Cardiac fibroblast (primary cell): Measurements from ENCODE around the gene DENND2C.
A peak's percentile ranks its signal among the peaks of the same experiment; 100 is the strongest.

Experiments used
- DNase-seq, 2 donors: peaks; one replicate each; pipeline versions ENCODE4 v3.0.0 to v3.0.0-alpha.2; 2010; ENCODE audit warnings: low read depth in 2 of 2
- H3K4me3 ChIP-seq, 2 donors: replicated peaks in 1 of 2; 1 replicate in 1 of 2; 2 replicates in 1 of 2; pipeline ENCODE4 v1.5.1; 2011; ENCODE audit warnings: low read depth in 2 of 2, low read length in 2 of 2, mild to moderate bottlenecking in 2 of 2, moderate library complexity in 1 of 2
- TF ChIP-seq, protein P1 (sequence below): IDR thresholded peaks from one replicate; pipeline ENCODE4 v1.5.1; 2011; ENCODE audit warnings: low read depth, mild to moderate bottlenecking, low read length, inconsistent platforms

The DENND2C gene

DNA sequence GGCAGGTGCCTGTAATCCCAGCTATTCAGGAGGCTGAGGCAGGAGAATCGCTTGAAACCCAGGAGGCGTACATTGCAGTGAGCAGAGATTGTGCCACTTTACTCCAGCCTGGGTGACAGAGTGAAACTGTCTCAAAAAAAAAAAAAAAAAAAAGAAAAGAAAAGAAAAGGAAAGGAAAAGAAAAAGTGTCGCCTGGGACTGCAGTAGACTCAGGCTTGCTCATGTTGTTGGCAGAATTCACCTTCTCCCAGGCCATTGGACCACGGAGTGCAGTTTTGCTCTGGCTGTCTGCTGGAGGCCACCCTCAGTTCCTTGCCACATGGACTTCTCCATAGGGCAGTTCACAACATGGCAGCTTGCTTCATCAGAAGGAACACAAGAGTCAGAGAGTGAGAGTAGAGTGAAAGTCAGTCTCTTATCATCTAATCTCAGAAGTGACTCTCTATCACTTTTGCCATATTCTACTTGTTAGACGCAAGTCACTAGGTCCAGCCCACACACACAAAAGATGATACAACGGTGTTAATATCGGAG, 117.7 kb downstream of the DENND2C start:
- TF ChIP-seq, protein P1, sequence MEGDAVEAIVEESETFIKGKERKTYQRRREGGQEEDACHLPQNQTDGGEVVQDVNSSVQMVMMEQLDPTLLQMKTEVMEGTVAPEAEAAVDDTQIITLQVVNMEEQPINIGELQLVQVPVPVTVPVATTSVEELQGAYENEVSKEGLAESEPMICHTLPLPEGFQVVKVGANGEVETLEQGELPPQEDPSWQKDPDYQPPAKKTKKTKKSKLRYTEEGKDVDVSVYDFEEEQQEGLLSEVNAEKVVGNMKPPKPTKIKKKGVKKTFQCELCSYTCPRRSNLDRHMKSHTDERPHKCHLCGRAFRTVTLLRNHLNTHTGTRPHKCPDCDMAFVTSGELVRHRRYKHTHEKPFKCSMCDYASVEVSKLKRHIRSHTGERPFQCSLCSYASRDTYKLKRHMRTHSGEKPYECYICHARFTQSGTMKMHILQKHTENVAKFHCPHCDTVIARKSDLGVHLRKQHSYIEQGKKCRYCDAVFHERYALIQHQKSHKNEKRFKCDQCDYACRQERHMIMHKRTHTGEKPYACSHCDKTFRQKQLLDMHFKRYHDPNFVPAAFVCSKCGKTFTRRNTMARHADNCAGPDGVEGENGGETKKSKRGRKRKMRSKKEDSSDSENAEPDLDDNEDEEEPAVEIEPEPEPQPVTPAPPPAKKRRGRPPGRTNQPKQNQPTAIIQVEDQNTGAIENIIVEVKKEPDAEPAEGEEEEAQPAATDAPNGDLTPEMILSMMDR, result no peak

DNA sequence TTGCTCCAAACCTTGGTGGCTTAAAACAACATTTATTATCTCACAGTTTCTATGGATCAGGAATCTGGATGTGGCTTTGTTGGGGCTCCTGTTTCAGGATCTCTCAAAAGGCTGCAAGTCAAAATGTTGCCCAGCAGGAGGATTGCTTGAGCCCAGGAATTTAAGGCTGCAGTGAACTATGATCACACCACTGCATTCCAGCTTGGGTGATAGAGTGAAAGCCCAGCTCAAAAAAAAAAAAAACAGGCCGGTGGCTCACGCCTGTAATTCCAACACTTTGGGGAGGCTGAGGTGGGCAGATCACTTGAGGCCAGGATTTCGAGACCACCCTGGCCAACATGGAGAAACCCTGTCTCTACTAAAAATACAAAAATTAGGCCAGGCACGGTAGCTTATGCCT, 118.4 kb downstream of the DENND2C start:
- H3K4me3 ChIP-seq, result no peak overlapping the region
- TF ChIP-seq, protein P1, result no peak
- DNase-seq, result peak in 1 of 2 donors; percentile 4

More for the DNA sequence above, 117.7 kb downstream of the DENND2C start:
- DNase-seq, result no peak
- no peak overlapping the region for H3K4me3 ChIP-seq

DNA sequence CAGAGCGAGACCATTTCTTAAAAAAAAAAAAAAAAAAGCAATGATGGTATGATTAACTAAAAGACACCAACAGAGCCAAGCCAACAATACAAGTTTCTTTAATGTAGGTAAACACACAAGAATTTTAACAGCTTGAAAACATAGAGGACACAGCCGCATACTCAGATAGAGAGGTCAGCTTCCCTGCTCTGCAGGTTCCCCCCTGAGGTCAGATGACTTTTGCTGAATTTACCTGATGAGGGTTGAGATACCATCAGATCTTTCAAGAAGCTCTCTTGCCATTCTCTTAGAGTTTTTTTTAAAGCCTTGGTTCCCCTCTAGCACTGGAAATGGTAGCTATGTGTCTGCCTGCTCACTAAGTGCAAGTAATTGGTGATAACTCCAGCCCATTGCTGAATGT, 119.5 kb downstream of the DENND2C start:
- H3K4me3 ChIP-seq, result no peak overlapping the region
- DNase-seq, result no peak
- TF ChIP-seq, protein P1, result no peak

DNA sequence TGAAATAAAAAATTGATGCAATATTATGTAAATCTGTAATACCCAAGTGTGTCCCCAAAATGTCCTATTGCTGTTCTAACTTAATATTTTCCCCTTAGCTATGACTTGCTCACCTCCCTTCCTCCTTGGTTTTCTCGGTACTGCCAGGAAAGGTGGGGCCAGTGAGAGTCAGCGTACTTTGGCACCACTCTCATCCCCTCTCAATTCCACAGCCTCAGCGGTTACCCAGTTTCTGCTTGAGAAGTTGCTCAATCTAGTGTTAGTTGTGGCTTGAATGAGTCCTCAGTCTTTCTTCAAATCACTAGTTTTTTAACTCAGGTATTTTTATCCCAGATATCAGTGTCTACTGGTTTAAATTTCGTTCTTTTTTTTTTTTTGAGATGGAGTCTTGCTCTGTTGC, 120.7 kb downstream of the DENND2C start:
- TF ChIP-seq, protein P1, result no peak
- no peak overlapping the region for H3K4me3 ChIP-seq
- peak; percentile 8 to 24 for DNase-seq

DNA sequence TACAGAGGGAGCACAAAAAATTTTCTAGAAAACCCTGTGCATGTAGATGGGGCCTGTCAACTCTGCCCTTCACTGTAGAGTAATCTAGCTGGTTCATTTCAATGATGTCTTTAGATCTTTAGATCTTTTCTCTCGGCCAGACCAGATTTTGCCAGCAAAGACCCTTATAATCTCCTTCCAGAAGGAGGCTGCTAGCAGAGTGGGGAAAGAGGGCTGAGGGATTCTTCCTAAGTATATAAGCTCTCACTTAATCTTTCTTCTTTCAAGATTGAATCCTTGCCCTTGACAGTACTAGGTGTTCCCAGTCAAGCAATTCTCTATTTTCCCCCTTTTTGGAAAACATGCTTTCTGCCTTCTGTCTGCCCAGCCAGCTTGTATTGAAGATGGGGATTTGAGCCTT, 122.8 kb downstream of the DENND2C start:
- DNase-seq, result no peak
- TF ChIP-seq, protein P1, result no peak
- H3K4me3 ChIP-seq, result no peak overlapping the region

DNA sequence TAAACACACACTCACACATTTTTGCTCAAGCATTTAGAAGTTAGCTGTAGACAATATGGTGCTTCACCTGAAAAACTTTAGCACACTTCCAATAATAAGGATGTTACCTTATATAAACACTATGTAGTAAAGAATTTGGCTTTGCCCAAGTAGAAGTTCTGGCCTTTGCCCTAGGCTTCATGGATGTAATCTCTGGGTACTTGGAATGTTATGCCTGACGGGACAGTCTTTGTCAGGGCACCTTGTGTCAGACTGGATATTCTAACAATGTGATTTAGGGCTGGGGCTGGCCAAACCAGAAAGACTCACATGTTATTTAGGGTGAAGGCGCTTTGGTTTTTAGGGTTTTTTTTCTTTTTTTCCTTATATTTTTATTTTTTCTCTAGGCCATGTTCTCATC, 124.1 kb downstream of the DENND2C start:
- TF ChIP-seq, protein P1, result no peak
- H3K4me3 ChIP-seq, result no peak overlapping the region
- no peak for DNase-seq

DNA sequence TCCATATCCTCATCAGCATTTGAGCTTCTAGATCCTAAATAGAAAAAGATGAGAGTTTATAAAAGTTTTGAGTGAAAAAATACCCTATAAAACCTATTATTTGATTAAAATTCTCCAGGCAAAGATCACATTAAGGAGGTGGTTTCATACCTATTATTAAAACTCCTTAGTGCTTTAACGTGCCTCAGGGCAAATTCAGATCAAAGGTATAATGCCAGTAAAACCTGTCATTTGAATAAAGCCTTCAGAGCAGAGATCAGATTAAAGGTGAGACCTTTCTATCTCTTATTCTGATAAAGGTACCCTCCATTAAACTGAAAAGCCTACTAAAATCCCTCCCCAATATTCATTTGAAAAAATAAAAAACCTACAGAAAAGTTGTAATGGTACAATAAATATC, 124.5 kb downstream of the DENND2C start:
- no peak overlapping the region for H3K4me3 ChIP-seq
- no peak for DNase-seq
- TF ChIP-seq, protein P1, result no peak
